Type B pancreatic cell (in vitro differentiated cells): ENCODE data around the gene FSCN2. TPM values are rescaled to one million over a fixed set of nuclear protein-coding genes. Genes with fewer than 3 reads are reported as not detected.
A peak's percentile ranks its signal among the peaks of the same experiment; 100 is the strongest.

Source experiments
- DNase-seq: peaks from one replicate; pipeline ENCODE4 v3.0.0; 2021; ENCODE audit warnings: mixed read lengths; ENCODE audit not compliant: unreplicated experiment; ENCODE audit errors: extremely low spot score
- H3K27ac Mint-ChIP-seq: 2 replicates; pipeline ENCODE4 v1.8.0; 2021; ENCODE audit warnings: mild to moderate bottlenecking, mixed read lengths
- H3K27me3 Mint-ChIP-seq: 2 replicates; pipeline ENCODE4 v1.8.0; 2021; ENCODE audit warnings: mixed read lengths
- H3K36me3 Mint-ChIP-seq: 2 replicates; pipeline ENCODE4 v1.8.0; 2021; ENCODE audit warnings: mixed read lengths
- H3K4me1 Mint-ChIP-seq: one replicate; pipeline ENCODE4 v1.8.0; 2021; ENCODE audit warnings: mixed read lengths; ENCODE audit not compliant: unreplicated experiment
- H3K4me3 Mint-ChIP-seq: 2 replicates; pipeline ENCODE4 v1.8.0; 2021; ENCODE audit warnings: mild to moderate bottlenecking, mixed read lengths
- H3K9me3 Mint-ChIP-seq: 2 replicates; pipeline ENCODE4 v1.8.0; 2021; ENCODE audit warnings: mixed read lengths
- CTCF ChIP-seq: fragments of 200-600 bp; sonication (generic); conservative IDR thresholded peaks from 2 replicates; pipeline ENCODE4 v1.5.0; 2021; ENCODE audit warnings: antibody characterized with exemption, mild to moderate bottlenecking
- total RNA-seq: library from RNA; stranded (reverse); gene quantifications from 2 replicates; pipeline ENCODE4 v1.2.1, GENCODE V29; 2021; ENCODE audit warnings: low replicate concordance

Gene FSCN2
- total RNA-seq, 1 donor from 2014 or later, result 3.8 TPM

GRCh38 chr17:81569986-81570514 is 41.9 kb downstream of the FSCN2 start:
- no peak overlapping the region for H3K27ac Mint-ChIP-seq
- peaks cover 6% of the 10 kb centered on the region for H3K4me1 Mint-ChIP-seq
- H3K9me3 Mint-ChIP-seq, result no peaks in the 10 kb centered on the region
- H3K27me3 Mint-ChIP-seq, result no peaks in the 10 kb centered on the region
- peaks cover 14% of the 10 kb centered on the region for H3K36me3 Mint-ChIP-seq
- no peak for DNase-seq
- no peak overlapping the region for H3K4me3 Mint-ChIP-seq
- no peak for TF ChIP-seq CTCF

GRCh38 chr17:81570964-81571363 is 42.8 kb downstream of the FSCN2 start:
- Mint-ChIP-seq H3K36me3 (peaks cover 17% of the 10 kb centered on the region), H3K27ac (no peak overlapping the region), H3K9me3 (no peaks in the 10 kb centered on the region), H3K4me1 (peaks cover 9% of the 10 kb centered on the region), H3K4me3 (no peak overlapping the region), H3K27me3 (no peaks in the 10 kb centered on the region)
- no peak for TF ChIP-seq CTCF
- no peak for DNase-seq

- no peaks in the 10 kb centered on the region for H3K9me3 Mint-ChIP-seq
- H3K36me3 Mint-ChIP-seq, result peaks cover 22% of the 10 kb centered on the region
- no peak overlapping the region for H3K4me3 Mint-ChIP-seq
- DNase-seq, result no peak
- H3K4me1 Mint-ChIP-seq, result peaks cover 26% of the 10 kb centered on the region
- H3K27ac Mint-ChIP-seq, result peak overlapping the region; percentile 3
- no peak for TF ChIP-seq CTCF
- H3K27me3 Mint-ChIP-seq, result no peaks in the 10 kb centered on the region
These were observed 44.5 kb downstream of the FSCN2 start for GRCh38 chr17:81572563-81573168.

- H3K36me3 Mint-ChIP-seq, result peaks cover 26% of the 10 kb centered on the region
- H3K27ac Mint-ChIP-seq, result no peak overlapping the region
- H3K27me3 Mint-ChIP-seq, result no peaks in the 10 kb centered on the region
- H3K9me3 Mint-ChIP-seq, result no peaks in the 10 kb centered on the region
- peaks cover 31% of the 10 kb centered on the region for H3K4me1 Mint-ChIP-seq
- no peak overlapping the region for H3K4me3 Mint-ChIP-seq
- DNase-seq, result no peak
- no peak for TF ChIP-seq CTCF
These were observed 45.8 kb downstream of the FSCN2 start for GRCh38 chr17:81573794-81574642.

GRCh38 chr17:81574643-81574956 is 46.4 kb downstream of the FSCN2 start:
- no peak for DNase-seq
- H3K27me3 Mint-ChIP-seq, result no peaks in the 10 kb centered on the region
- TF ChIP-seq CTCF, result no peak
- peaks cover 29% of the 10 kb centered on the region for H3K36me3 Mint-ChIP-seq
- no peaks in the 10 kb centered on the region for H3K9me3 Mint-ChIP-seq
- H3K4me1 Mint-ChIP-seq, result peaks cover 31% of the 10 kb centered on the region
- no peak overlapping the region for H3K4me3 Mint-ChIP-seq
- H3K27ac Mint-ChIP-seq, result no peak overlapping the region
